GM21825 (cell line): ENCODE results near the gene POLR3G.

Source experiments
- ATAC-seq: cut with Tn5 transposase; IDR thresholded peaks from one replicate; pipeline ENCODE4 v1.9.1; 2021; ENCODE audit warnings: mild to moderate bottlenecking, moderate library complexity; ENCODE audit not compliant: unreplicated experiment

POLR3G gene, protein sequence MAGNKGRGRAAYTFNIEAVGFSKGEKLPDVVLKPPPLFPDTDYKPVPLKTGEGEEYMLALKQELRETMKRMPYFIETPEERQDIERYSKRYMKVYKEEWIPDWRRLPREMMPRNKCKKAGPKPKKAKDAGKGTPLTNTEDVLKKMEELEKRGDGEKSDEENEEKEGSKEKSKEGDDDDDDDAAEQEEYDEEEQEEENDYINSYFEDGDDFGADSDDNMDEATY

DNA sequence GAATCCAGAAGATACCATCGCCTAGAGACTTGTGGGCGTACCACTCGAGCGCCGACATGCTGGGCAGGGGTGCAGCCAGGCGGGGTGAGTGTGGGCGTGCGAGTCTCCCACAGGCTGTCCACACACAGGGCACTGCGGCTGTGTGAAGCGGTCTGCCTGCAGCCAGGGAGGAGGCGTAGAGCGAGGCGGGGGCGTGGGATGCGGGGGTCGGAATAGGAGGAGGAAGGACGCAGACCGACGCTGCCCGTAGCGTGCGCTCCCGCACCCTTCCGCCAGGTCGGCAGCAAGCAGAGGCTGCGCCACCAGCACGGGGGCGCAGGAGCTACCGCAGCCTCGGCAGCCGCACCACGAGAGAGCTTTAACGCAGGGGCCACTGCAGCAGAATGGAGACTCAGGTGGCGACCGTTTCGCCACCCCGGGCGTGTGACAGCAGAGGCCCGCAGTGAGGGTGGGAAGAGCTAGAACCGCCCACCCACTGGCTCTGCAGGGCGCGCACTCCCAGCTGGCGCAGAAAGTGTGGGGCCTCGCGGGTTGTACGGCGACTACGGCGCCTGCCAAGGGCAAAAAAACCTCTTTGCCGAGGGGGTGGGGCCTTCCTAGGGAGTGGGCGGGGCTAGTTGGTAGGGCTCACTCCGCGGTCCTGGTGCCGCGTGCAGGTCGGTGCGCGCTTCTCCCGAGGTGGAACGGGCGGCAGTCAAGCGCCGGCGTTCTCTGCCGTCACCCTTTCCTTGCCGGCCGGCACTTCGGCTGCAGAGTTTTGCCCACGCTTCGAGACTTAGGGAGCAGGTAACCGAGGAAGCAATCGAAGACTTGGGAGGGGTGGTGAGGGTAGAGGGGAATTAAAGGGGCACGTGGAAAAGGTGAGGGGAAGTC, at the start of gene POLR3G, which contains the start of gene MBLAC2:
Gene POLR3G (plus strand): TSS at position 630 of the 873 bp plus-strand sequence. CDS start 10,704 bp downstream, outside the sequence.
Gene MBLAC2 (minus strand): TSS at position 537 of the 873 bp plus-strand sequence. CDS start 479 bp downstream, at position 58.
- ATAC-seq: peak; percentile 88

DNA sequence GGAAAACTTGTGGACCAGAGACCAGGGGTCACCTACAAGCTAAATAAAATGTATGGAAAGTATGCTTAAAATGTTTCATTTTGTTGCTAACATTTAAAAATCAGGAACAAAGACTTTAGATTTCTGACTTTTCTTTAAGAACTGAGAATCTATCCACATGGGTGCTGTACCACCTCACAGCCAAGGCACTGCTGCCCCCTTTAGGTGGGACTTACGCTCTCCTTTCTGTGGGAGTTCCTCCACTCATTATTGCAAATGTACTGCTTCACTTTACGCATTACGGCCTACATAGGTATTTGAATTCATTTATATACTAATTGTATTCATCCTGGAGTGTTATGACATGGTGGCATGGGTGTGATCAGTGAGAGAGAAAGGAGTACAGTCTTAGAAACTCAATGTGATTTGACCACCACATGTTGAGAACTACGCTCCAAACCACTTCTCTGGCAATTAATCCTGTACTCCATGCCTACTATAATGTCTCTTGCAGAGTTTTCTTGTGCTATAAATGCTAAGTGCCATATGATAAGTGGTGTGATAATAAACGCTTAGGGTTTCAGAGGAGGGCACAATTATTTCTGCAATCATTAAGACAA, 40.4 kb upstream of the POLR3G start:
- ATAC-seq: no peak

DNA sequence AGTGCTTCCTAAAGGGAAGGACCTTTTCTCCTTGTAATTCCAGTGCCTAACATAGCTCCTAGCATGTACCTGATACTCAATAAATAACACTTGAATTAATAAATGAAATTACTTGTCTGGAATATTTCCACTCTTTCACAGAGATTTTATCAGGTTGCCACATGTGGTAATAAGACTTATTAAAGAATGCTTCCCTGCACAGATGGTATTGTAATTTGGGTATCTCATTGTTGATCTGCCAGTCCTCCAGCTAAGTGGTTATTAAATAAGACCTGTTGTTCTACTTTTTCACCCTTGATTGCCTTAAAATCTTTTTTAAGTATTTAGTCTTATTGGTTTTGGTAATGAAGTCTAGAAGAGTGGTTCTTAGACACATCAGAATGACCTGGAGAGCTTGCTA, 37.0 kb upstream of the POLR3G start:
- ATAC-seq: no peak

DNA sequence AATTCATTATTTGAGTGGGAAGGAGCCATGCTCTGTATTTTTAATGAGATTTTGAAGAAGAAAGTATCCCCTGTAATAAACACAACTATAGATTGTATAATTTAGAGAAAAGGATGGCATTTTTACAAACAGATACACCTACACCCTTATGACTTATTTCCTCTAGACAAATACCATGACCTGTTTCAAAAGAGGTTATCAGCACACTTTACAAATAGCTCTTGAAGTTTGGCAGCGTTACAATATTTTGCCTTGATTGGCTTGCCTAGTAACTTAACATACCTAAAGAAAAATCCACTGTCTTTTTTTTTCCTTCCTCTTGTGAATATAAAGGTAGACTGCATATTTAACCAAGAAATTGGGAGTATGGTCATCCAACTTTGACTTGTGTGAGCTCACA, 36.6 kb upstream of the POLR3G start:
- no peak for ATAC-seq

DNA sequence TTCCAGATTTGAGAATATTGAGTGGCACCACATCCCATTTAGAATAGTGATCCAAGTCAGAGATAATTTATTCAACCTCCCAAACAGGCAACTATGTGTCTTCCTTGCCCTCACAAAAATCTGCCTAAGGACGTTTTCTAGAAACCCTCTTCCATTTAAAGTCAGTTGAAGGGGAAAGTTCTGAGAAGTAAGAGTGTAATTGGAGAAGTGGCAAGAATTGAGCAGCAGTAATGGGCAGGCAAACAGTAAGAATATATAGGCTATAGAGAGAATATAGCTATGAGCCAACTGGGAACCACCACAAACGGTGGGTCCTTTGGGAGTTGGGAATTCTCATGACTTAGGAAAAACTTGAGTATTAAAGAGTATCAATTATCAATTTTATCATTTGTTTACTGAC, 34.0 kb upstream of the POLR3G start:
- ATAC-seq: no peak

DNA sequence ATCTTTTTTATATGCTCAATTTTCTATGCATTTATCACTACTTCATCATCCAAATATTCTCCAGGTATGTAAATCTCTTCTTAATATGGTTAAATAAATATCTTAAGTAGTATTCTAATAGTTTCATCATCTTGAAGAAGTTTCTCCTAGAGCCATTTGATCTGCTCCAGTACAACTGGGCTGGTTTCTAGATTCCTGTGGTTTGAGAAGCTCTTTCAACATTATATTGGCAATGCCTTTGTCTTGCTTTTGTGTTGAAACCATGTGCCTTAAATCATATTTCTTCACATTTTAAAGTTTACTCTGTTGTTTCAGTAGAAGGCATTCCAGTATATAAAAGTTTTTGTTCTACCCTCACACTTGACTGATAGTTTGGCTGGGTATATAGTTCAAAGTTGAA, 27.7 kb upstream of the POLR3G start:
- no peak for ATAC-seq

DNA sequence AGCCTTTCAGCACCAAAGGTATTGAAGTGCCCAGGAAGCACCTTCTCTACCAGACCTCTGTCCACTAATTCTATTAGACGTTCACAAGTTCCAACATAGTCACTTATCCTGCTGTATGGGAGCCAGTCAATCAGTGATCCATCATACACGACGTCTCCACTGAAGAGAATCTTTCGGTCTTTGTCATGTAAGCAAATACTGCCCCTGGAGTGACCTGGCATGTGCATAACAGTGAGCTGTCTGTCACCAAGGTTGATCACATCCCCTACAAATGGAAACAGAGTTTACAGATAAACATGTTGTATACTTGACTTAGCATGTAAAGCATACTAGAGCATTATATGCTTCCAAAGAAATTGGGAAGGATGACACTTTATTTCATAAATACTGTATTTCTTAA, 13.4 kb upstream of the POLR3G start:
- ATAC-seq: no peak

DNA sequence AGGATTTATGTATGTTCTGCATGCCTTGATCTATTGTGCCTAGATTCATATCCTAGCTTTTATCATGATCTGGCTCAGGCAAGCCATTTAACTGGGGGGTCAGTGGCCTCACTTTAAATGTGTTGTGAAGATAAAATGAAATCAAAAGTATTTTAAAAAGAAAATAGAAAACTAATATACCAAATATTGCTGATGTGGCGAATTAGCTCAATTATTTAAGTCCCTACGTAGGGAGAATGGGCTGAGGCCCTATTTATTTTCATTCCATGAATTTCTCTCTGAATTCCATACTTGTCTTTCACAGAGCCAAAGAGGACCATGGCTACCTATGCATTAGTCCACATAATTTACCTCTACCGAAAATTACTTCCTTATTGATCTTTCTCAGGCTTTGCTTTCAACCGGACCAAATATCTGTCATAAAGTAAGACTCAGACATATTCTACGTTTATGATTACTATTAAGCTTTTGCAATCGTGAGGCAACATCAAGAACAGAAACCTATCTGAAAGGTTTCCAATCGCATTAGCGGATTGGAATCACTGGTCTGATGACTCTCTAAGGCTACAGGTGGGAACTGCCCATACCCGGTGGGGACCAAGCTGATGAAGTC, 1.8 kb upstream of the POLR3G start:
- peak; percentile 9 for ATAC-seq

DNA sequence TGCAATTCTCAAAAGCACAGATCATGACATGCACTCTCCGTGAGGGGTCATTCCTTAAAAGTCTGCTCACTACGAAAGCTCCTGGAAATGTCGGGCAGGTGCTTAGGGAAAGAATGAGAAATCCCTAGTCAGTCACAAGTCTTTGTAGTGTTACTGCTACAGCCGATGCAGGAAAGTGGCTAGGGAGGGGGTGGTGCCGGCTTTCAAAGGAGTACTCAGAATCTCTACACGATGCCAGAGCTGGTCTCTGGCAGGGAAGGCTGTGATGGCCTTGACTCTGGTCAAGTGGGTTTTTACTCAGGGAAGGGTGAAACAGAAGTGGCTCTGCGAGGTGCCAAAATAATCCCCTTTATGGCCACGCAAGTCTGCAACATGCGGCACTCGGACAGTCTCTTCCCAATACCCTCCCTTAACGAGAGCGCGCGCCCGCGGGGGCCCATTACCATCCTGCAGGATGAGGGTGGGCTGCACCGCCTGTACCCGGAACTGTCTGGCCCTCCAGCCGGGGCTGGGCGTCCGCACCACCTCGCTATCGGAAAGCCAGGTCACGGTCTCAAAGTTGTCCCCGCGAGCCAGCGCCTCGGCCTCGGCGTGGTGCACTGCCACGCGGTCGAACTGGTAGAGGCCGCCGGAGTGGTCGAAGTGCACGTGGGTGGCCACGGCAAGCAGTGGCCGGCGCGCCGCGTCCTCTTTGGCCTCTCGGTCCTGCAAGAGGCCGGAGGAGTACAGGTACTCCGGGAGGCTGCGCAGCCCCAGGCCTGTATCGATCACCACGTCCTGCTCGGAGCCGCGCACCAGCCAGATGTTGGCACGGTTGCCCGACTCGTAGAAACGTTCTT, 1.0 kb upstream of the POLR3G start:
- peak; percentile 12 for ATAC-seq

DNA sequence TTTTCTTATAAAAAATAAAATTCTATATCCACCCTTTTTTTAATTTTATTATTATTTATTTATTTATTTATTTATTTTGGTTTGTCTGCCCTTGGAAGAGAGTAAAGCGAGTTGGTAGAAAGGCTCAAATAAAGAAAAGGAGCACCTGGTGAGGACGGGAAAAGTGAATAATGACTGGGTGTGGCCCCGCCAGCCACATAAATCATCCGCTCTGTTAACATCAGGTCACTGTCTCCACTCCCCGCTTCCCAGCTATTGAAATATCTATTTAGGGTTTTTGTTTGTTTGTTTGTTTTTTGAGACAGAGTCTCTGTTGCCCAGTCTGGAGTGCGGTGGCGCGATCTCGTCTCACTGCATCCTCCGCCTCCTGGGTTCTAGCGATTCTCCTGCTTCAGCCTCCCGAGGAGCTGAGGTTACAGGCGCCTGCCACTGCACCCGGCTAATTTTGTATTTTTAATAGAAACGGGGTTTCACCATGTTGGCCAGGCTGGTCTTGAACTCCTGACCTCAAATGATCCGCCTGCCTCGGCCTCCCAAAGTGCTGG, 844 bp downstream of the POLR3G start:
- ATAC-seq: no peak

DNA sequence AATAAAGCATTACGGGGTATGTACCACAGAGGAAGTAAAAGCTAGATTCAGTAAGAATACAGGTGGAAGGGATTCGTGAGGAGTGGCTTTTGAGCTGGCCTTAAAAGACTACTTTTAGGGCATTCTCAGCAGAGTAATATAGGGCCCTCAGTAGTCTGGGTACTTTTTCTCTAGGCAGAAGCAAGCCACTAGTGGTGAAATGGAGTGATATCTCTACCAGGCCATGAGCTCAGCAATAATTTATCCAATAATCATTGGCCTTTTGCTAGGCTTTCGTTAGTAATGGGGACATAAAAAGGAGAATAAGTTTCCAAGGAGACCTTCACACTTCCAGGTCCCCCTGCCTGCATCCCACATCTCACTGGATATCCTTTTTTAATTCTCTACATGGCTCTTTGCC, 1.7 kb downstream of the POLR3G start:
- ATAC-seq: no peak

DNA sequence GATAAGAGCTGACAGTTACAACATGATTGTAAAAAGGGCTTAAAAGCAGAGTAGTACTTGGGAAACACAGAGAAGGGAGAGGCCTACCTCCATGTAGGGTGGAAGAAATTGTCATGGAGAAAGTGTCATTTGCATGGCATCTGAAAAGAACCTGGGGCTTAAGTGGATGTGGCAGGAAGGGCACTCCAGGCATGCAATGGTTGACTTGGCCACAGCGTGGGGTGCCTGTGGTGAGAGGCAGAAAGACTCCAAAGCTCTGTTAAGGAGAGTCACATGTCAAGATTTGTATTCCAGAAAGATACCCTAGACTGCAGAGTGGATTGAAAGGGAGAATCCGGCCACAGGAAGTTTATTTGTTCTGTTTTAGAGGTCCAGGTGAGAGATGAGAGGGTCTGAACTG, 2.4 kb downstream of the POLR3G start:
- no peak for ATAC-seq

DNA sequence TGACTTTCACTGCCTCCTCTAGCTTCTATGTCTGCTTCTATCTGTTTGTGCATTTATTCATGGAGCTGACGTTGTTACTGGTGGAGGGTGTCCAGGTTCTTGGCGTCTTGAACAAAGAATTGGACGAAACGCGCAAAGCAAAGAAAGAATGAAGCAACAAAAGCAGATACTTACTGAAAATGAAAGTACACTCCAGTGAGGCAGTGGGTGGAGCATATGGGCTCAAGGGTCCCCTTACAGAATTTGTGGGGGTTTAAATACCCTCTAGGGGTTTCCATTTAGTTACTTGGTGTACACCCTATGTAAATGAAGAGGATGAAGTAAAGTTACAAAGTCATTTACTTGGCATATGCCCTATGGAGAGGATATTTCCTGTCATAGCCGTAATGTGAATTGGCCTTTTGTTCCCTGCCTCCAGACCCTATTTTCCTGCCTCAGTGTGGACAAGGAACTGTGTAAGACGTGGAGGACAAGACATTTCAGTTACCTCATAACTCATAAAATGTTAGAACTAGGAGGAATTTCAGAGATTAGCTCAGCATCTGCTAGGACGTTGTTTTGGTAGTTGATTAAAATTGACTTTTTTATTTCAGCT, 3.1 kb downstream of the POLR3G start:
- ATAC-seq: no peak

DNA sequence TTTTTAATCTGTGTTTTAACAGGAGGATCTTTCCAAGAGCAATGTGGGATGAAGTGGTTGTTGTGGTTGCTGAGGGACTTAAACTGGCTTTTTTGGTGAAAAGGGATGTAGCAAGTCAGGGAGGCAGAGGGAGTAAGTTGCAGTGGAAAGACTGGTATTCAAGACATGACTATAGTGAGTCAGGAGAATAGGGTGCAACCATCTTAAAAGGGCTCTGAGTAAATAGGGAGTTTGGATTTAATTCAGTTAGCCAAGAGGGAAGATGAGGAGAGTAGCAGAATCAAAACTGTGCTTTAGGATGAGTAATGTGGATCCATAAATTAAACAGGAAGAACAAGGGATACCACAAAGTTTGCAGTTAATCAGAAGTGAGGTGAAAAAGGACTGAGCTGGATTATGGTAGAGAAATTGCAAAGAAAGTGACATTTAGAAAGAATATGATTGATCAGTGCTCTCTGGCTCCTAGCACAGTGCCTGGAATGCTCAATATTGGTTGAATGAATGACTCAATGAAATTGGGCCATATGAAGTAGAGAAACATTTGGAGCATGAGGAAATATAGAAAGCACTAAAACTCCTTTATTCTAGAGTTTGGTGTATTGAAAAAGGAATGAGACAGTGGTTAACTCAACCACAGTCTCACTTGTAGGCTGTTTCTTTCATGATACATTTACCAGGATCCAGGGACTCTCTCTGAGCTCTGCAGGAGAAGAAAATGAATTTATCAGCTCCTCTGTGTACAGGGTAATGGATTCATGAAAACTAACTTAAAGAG, 5.1 kb downstream of the POLR3G start:
- ATAC-seq: no peak

DNA sequence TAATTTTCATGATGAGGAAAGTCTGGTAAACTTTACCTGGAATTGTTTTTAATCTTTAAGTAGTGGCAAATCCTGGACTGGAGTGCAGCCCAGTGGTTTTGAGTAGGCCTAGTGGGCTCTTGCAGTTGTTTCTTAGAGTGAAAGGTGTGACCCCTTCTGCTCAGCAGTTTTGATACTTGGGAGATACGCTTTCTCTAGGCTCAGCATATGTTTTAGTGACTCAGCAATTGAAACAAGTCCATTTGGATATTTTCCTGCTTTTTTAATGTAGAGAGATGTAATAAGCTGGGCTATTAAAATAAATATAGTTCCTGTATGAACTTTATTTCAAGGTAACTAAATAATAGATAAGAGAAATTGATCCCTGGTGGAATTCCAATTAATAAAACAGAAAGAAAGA, 6.0 kb downstream of the POLR3G start:
- no peak for ATAC-seq

DNA sequence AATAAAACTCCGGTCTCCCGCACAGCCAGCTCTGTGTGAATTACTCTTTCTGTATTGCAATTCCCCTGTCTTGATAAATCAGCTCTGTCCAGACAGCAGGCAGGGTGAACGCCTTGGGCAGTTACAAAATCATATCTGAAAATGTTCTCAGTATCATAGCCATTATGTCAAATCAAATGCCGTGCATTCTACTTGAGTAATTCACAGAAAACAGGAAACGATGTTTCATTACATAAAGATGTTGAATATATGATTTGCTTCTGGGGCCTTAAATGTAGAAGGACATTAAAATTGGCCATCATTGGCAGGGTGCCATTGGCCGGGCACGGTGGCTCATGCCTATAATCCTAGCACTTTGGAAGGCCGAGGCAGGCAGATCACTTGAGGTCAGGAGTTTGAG, 8.5 kb downstream of the POLR3G start:
- ATAC-seq: no peak

DNA sequence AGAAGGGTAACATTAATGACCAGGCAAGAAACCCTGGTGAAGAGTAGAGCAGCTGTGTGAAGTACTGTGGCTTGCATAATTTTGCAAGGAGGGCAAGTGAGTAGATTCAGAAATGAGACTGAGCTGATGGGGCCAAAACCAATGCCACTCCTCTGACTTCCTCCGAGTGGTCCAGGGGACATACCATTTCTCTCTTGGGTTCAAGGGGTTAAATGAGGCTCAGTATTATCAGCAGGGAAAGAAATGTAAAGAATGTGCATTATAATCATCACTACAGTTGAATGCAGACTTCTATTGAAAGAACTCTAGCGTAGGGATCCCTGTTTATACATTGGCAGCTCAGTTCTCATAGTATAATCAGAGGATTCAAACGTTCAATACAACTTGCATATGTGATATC, 9.9 kb downstream of the POLR3G start:
- ATAC-seq: no peak

DNA sequence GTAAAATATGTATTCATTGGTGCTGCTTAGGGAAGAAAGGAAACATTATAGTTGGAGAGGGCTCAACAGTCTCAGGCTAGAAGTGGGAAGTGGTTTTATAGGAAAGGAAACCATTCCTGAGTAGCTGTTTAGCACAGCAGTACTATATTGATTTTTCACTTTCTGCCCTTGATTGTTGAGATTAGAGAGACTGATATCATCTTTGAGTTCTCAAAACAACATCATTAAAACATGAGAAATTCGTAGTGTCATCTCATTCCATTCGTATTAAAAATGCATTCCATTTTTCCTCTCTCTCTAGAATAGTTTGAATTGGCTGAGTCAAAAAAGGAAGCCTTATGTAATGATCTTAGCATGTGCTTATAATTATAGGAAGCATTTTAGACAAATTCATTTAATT, 14.1 kb downstream of the POLR3G start:
- no peak for ATAC-seq

DNA sequence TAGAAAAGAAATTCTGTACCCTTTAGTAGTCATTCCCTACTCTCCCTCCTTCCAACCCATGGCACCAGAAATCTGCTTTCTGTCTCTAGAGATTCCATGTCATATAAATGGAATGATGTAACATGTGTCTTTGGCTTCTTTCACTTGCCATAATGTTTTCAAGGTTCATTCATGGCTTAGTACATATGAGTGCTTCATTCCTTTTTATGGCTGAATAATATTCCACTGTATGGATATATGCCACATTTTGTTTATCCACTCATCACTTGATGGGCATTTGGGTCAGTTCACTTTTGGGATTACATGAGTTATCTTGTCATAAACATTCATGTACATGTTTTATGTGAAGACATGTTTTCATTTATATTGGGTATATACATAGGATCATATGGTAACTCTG, 19.4 kb downstream of the POLR3G start:
- no peak for ATAC-seq
